BJ (cell line): Measurements from ENCODE around the gene ITGA5. TPM values are rescaled to one million over a fixed set of nuclear protein-coding genes. Genes with fewer than 3 reads are reported as not detected.
A peak's percentile ranks its signal among the peaks of the same experiment; 100 is the strongest.

ENCODE experiments used
- CTCF ChIA-PET: fragments of 350-600 bp; formaldehyde crosslinking; extraction: SDS; loops from one replicate; lab custom pipeline; 2021; ENCODE audit warnings: antibody characterized with exemption, inconsistent platforms; lab: Yijun Ruan, JAX
- POLR2A ChIA-PET: fragments of 300-600 bp; sonication (Branson Sonifier 250); formaldehyde crosslinking; extraction: SDS; loops from one replicate; lab custom pipeline; 2021; ENCODE audit warnings: antibody characterized with exemption; lab: Charles Lee
- DNase-seq: peaks from one replicate; pipeline ENCODE4 v3.0.0-alpha.2; 2011; ENCODE audit warnings: low read depth
- H3K27me3 ChIP-seq: 2 replicates; pipeline ENCODE4 v1.6.0; 2011; ENCODE audit warnings: low read length; ENCODE audit not compliant: control insufficient read depth, insufficient read depth
- H3K36me3 ChIP-seq: 2 replicates; pipeline ENCODE4 v1.5.1; 2011; ENCODE audit warnings: low read length; ENCODE audit not compliant: control insufficient read depth, insufficient read depth
- H3K4me3 ChIP-seq: 2 replicates; pipeline ENCODE4 v1.5.1; 2011; ENCODE audit warnings: low read depth, mild to moderate bottlenecking, control low read depth, low read length
- polyA plus RNA-seq: library from polyadenylated mRNA; depleted of rRNA; stranded (reverse); fragments of >200 nt; gene quantifications from 2 replicates; pipeline ENCODE4 v1.2.3, GENCODE V29; 2011
- TF ChIP-seq, protein P1 (sequence below): IDR thresholded peaks from 2 replicates; pipeline ENCODE4 v1.5.1; 2011; ENCODE audit warnings: low read depth, mild to moderate bottlenecking, control low read depth, inconsistent platforms, low read length, moderate library complexity; ENCODE audit not compliant: insufficient read depth

The ITGA5 gene
- polyA plus RNA-seq, 1 experiment, result 375 TPM

- DNase-seq, result no peak
- TF ChIP-seq, protein P1, sequence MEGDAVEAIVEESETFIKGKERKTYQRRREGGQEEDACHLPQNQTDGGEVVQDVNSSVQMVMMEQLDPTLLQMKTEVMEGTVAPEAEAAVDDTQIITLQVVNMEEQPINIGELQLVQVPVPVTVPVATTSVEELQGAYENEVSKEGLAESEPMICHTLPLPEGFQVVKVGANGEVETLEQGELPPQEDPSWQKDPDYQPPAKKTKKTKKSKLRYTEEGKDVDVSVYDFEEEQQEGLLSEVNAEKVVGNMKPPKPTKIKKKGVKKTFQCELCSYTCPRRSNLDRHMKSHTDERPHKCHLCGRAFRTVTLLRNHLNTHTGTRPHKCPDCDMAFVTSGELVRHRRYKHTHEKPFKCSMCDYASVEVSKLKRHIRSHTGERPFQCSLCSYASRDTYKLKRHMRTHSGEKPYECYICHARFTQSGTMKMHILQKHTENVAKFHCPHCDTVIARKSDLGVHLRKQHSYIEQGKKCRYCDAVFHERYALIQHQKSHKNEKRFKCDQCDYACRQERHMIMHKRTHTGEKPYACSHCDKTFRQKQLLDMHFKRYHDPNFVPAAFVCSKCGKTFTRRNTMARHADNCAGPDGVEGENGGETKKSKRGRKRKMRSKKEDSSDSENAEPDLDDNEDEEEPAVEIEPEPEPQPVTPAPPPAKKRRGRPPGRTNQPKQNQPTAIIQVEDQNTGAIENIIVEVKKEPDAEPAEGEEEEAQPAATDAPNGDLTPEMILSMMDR, result no peak
- H3K27me3 ChIP-seq, result no peaks in the 10 kb centered on the region
- no peak overlapping the region for H3K4me3 ChIP-seq
- ChIA-PET CTCF (interaction anchor here (0.8 to 11.8 kb wide), 6 partner anchors 10 to 42 kb away, joined by 3 to 209 read pairs (median 8); no protein-coding TSS in a partner anchor), POLR2A (interaction anchor here (1.0 kb wide), 1 partner anchor 59 kb away, joined by 3 read pairs; no protein-coding TSS in a partner anchor)
- peaks cover 23% of the 10 kb centered on the region for H3K36me3 ChIP-seq
These were observed 6.3 kb downstream of the ITGA5 start for GRCh38 chr12:54412786-54413185.

- H3K27me3 ChIP-seq, result no peaks in the 10 kb centered on the region
- no peak for DNase-seq
- TF ChIP-seq, protein P1, result no peak
- ChIA-PET POLR2A (interaction anchor here (1.0 kb wide), 1 partner anchor 59 kb away, joined by 3 read pairs; no protein-coding TSS in a partner anchor), CTCF (interaction anchor here (0.8 to 11.8 kb wide), 6 partner anchors 10 to 42 kb away, joined by 3 to 209 read pairs (median 8); no protein-coding TSS in a partner anchor)
- H3K36me3 ChIP-seq, result peaks cover 27% of the 10 kb centered on the region
- no peak overlapping the region for H3K4me3 ChIP-seq
These were observed 6.7 kb downstream of the ITGA5 start for GRCh38 chr12:54412348-54412747.

DNA sequence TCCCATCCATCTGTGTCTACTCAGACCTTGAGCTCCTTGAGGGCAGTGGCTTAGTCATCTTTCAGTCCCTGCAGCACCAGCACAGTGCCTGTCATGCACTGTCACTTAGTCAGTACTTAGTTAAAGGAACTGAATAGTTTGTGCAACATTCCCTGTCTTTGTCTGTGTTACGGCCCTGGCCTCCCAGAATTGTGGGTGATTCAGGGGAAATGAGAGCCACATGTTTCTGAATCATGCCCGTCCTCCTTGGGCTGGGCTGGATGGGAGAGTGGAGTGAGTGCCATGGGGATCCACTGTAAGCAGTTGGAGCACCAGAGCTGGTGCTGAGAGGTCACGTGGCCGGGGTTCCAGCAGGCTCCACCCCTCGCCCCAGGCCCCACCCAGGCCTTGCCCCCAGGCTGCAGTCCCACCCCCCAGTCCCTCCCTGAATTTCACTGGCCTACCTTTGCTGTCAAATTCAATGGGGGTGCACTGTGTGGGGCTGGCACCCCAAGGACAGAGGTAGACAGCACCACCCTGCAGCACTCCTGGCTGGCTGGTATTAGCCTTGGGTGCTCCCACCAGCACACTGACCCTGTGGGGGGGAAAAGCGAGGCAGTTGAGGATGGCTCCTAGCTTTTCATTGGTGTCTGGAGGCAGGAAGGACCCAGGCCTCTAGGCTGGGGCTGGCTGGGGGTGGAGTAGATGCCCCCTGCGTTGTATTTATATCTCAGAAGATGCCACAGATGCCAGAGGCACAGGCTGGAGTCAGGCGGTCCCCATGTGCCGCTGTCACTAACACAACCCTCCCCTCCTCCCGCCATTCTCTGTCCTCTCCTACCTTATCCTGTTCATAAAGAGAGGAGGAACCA, 7.5 kb downstream of the ITGA5 start:
- Histone ChIP-seq H3K4me3 (no peak overlapping the region), H3K36me3 (peaks cover 31% of the 10 kb centered on the region), H3K27me3 (no peaks in the 10 kb centered on the region)
- POLR2A ChIA-PET, result interaction anchor here (0.9 kb wide), 1 partner anchor 33 kb away, joined by 3 read pairs; no protein-coding TSS in a partner anchor
- CTCF ChIA-PET, result interaction anchor here (0.5 to 11.8 kb wide), 9 partner anchors 8 to 32 kb away, joined by 3 to 209 read pairs (median 10); no protein-coding TSS in a partner anchor
- peak; percentile 98 for DNase-seq
- TF ChIP-seq, protein P1, result no peak

DNA sequence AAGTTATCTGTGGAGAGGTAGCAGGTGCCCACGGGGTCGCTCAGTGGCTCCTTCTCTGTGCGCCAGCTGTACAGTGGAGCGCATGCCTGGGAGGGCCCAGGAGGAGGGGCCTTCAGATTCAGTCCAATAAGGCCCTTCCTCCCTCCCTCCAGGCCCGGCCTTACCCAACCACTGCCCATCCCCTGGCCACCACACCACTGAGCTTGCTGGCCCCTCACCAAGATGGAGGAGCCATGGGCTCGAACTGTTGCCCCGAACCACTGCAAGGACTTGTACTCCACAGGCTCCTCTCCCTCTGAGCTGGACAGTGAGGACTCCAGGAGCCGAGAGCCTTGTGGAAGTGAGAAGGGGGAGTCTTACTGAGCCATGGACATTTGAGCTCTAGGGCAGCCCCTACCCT, 9.8 kb downstream of the ITGA5 start:
- Histone ChIP-seq H3K27me3 (no peaks in the 10 kb centered on the region), H3K4me3 (no peak overlapping the region), H3K36me3 (peaks cover 47% of the 10 kb centered on the region)
- ChIA-PET CTCF (interaction anchor here (1.2 to 2.3 kb wide), 4 partner anchors 10 to 31 kb away, joined by 3 to 23 read pairs (median 9); no protein-coding TSS in a partner anchor), POLR2A (no interaction called here)
- DNase-seq, result no peak
- TF ChIP-seq, protein P1, result no peak
